NCI-H2227 treated with DMSO at 0.1 percent for 48 hours (cell line): ENCODE measurements around the gene G0S2.
"Not testable (repeated sequence)": the region's sequence is repeated elsewhere in the genome, so short reads cannot be mapped to it uniquely, and the experiment has no call there.

Experiments used
- DNase-seq: peaks from one replicate; lab custom pipeline; 2025; lab: John Stamatoyannopoulos, UW

The G0S2 gene

GRCh38 chr1:209678981-209679539, 3.8 kb downstream of the G0S2 start:
- no peak for DNase-seq

- no peak for DNase-seq
These were observed 10.6 kb downstream of the G0S2 start for GRCh38 chr1:209685821-209686220.

GRCh38 chr1:209686322-209686721, 11.1 kb downstream of the G0S2 start:
- DNase-seq = no peak

GRCh38 chr1:209688746-209689234, 13.6 kb downstream of the G0S2 start:
- DNase-seq = no peak

- no peak for DNase-seq
These were observed 14.3 kb downstream of the G0S2 start for GRCh38 chr1:209689477-209689876.

- DNase-seq = no peak
These were observed 16.0 kb downstream of the G0S2 start for GRCh38 chr1:209691237-209691636.

GRCh38 chr1:209692296-209692695, 17.1 kb downstream of the G0S2 start:
- DNase-seq = no peak

- peak; percentile 67 for DNase-seq
These were observed 17.7 kb downstream of the G0S2 start for GRCh38 chr1:209692745-209693504.

GRCh38 chr1:209696673-209697072, 21.5 kb downstream of the G0S2 start:
- DNase-seq = no peak

GRCh38 chr1:209697126-209697525, 21.9 kb downstream of the G0S2 start:
- no peak for DNase-seq

- not testable (repeated sequence) for DNase-seq
These were observed 25.5 kb downstream of the G0S2 start for GRCh38 chr1:209700686-209701085.

GRCh38 chr1:209702832-209703231, 27.6 kb downstream of the G0S2 start:
- no peak for DNase-seq

- DNase-seq = no peak
These were observed 28.8 kb downstream of the G0S2 start for GRCh38 chr1:209703834-209704504.

GRCh38 chr1:209704584-209704983, 29.4 kb downstream of the G0S2 start, which contains the start of gene HSD11B1:
Gene HSD11B1, plus strand, starts transcription at chr1:209704846. Its CDS starts 97 bp downstream, at chr1:209704943.
- no peak for DNase-seq

GRCh38 chr1:209705033-209705598, 29.9 kb downstream of the G0S2 start:
- DNase-seq = no peak

GRCh38 chr1:209706622-209707021, 31.4 kb downstream of the G0S2 start:
- no peak for DNase-seq

- no peak for DNase-seq
These were observed 32.1 kb downstream of the G0S2 start for GRCh38 chr1:209707308-209707707.

GRCh38 chr1:209708297-209708696, 33.1 kb downstream of the G0S2 start:
- no peak for DNase-seq

GRCh38 chr1:209710093-209710492, 34.9 kb downstream of the G0S2 start:
- no peak for DNase-seq

- DNase-seq = no peak
These were observed 35.6 kb downstream of the G0S2 start for GRCh38 chr1:209710847-209711246.

GRCh38 chr1:209714338-209714737, 39.1 kb downstream of the G0S2 start:
- no peak for DNase-seq

GRCh38 chr1:209715314-209715713, 40.1 kb downstream of the G0S2 start:
- DNase-seq = no peak

- DNase-seq = no peak
These were observed 42.6 kb downstream of the G0S2 start for GRCh38 chr1:209717818-209718217.
